Right renal pelvis (tissue), 4 donors: Measurements from ENCODE around the gene THADA. TPM values are rescaled to one million over a fixed set of nuclear protein-coding genes. Genes with fewer than 3 reads are reported as not detected.

Source experiments
- DNase-seq, 4 donors: peaks; one replicate each; pipeline ENCODE4 v3.0.0-alpha.2; 2013; ENCODE audit warnings: low read depth in 4 of 4, low spot score in 3 of 4, missing footprints in 1 of 4
- polyA plus RNA-seq, 4 donors: library from polyadenylated mRNA; unstranded; fragments of 120-200 nt; gene quantifications; one replicate each; pipeline ENCODE4 v1.2.1, GENCODE V29; 2013; ENCODE audit not compliant: insufficient read length in 4 of 4

THADA gene
- polyA plus RNA-seq, 4 donors, result 33.8 to 39.7 (median 36.0) TPM

- no peak for DNase-seq
Observed at GRCh38 chr2:43268066-43268953, 327.5 kb downstream of the THADA start.

- no peak for DNase-seq
Observed at GRCh38 chr2:43267381-43267780, 328.5 kb downstream of the THADA start.

- DNase-seq, result no peak
Observed at GRCh38 chr2:43266711-43267111, 329.1 kb downstream of the THADA start.

GRCh38 chr2:43265421-43265820 is 330.4 kb downstream of the THADA start:
- DNase-seq, result no peak

- no peak for DNase-seq
Observed at GRCh38 chr2:43265001-43265400, 330.8 kb downstream of the THADA start.

- DNase-seq, result no peak
Observed at GRCh38 chr2:43262951-43263350, 332.9 kb downstream of the THADA start.

- no peak for DNase-seq
Observed at GRCh38 chr2:43262239-43262638, 333.6 kb downstream of the THADA start.

- DNase-seq, result no peak
Observed at GRCh38 chr2:43259512-43259911, 336.3 kb downstream of the THADA start.

- no peak for DNase-seq
Observed at GRCh38 chr2:43258547-43259156, 337.2 kb downstream of the THADA start.

GRCh38 chr2:43255296-43255910 is 340.4 kb downstream of the THADA start:
- no peak for DNase-seq

- DNase-seq, result no peak
Observed at GRCh38 chr2:43254331-43254730, 341.5 kb downstream of the THADA start.

GRCh38 chr2:43251171-43251731 is 344.6 kb downstream of the THADA start:
- peak in 1 of 4 donors; percentile 61 for DNase-seq

- no peak for DNase-seq
Observed at GRCh38 chr2:43250015-43250414, 345.8 kb downstream of the THADA start.

- DNase-seq, result no peak
Observed at GRCh38 chr2:43248621-43249020, 347.2 kb downstream of the THADA start.

- DNase-seq, result no peak
Observed at GRCh38 chr2:43246641-43247040, 349.2 kb downstream of the THADA start.

GRCh38 chr2:43241558-43241957 is 354.3 kb downstream of the THADA start:
- no peak for DNase-seq

- DNase-seq, result no peak
Observed at GRCh38 chr2:43240766-43241150, 355.1 kb downstream of the THADA start.

- no peak for DNase-seq
Observed at GRCh38 chr2:43239981-43240765, 355.7 kb downstream of the THADA start.

GRCh38 chr2:43238813-43239212 is 357.0 kb downstream of the THADA start:
- DNase-seq, result no peak

GRCh38 chr2:43238176-43238575 is 357.7 kb downstream of the THADA start:
- no peak for DNase-seq
